HG03139 (cell line): ENCODE measurements around the gene KCNJ3.

Experiments
- ATAC-seq: cut with Tn5 transposase; IDR thresholded peaks from one replicate; pipeline ENCODE4 v1.9.1; 2021; ENCODE audit not compliant: unreplicated experiment

The KCNJ3 gene

DNA sequence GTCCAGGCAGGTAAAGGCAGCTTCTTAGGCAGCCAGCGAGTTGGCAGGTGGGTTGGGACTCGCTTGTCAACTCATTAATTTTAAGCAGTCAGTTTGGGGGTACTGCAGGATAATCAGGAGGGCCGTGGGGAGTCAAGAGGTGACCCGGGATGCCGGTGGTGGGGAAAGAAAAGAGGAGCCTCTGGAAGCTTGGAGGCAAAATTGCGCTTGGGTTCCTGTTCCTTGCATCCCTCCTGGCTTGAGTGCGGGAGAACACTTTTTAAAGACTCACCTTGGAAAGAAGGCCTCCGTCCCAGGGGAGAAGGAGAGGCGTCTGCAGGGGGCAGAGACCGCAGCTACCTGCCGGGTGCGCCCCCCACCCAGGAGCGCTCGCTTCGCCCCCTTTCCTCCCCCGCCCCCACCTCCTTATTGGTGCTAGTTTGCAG is at the start of gene KCNJ3:
Gene KCNJ3, plus strand, starts transcription at position 400 of the 425 bp plus-strand sequence. CDS start 81 bp downstream, outside the sequence.
- ATAC-seq, result no peak

GRCh38 chr2:154655499-154655898 is 43.0 kb upstream of the KCNJ3 start:
- no peak for ATAC-seq

GRCh38 chr2:154658854-154659253 is 39.6 kb upstream of the KCNJ3 start:
- no peak for ATAC-seq

- no peak for ATAC-seq
These were observed 34.2 kb upstream of the KCNJ3 start for GRCh38 chr2:154664248-154664647.

DNA sequence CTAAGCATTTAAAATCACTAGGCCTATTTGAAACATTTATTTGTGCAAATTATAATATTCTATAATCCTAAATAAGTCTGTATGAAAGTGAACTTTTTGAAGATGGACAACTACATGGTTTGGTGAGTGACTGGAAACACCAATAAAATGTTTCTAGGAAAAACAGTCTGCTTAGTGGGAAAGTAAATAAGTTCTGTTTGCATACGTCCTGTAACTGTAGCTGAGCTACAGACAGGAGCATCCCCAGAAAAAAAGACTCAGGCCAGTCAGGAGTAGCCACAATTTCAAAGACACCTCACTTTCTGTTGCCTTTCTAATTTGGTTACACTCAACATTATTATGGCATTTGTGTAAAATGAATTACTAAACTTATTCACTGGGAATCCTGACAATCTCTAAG is 28.4 kb upstream of the KCNJ3 start:
- ATAC-seq, result no peak

- ATAC-seq, result no peak
These were observed 24.8 kb upstream of the KCNJ3 start for GRCh38 chr2:154673694-154674093.

GRCh38 chr2:154677401-154677800 is 21.1 kb upstream of the KCNJ3 start:
- ATAC-seq, result no peak

- ATAC-seq, result no peak
These were observed 16.8 kb upstream of the KCNJ3 start for GRCh38 chr2:154681741-154682140.

DNA sequence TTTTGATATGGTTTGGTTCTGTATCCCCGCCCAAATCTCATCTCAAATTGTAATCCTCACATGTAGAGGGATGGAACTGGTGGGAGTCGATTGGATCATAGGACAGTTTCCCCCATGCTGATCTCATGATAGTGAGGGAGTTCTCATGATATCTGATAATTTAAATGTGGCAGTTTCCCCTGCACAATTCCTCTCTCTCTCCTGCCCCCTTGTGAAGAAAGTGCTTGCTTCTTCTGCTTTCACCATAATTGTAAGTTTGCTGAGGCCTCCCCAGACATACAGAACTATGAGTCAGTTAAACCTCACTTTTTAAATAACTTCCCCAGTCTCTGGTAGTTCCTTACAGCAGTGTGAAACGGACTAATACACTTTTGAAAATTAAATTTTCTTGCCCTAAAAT is 12.3 kb upstream of the KCNJ3 start:
- ATAC-seq, result no peak

- no peak for ATAC-seq
These were observed 10.1 kb upstream of the KCNJ3 start for GRCh38 chr2:154688373-154688772.

GRCh38 chr2:154689158-154689557 is 9.3 kb upstream of the KCNJ3 start:
- no peak for ATAC-seq

- no peak for ATAC-seq
These were observed 5.6 kb upstream of the KCNJ3 start for GRCh38 chr2:154692927-154693326.

- no peak for ATAC-seq
These were observed 4.7 kb upstream of the KCNJ3 start for GRCh38 chr2:154693741-154694340.

DNA sequence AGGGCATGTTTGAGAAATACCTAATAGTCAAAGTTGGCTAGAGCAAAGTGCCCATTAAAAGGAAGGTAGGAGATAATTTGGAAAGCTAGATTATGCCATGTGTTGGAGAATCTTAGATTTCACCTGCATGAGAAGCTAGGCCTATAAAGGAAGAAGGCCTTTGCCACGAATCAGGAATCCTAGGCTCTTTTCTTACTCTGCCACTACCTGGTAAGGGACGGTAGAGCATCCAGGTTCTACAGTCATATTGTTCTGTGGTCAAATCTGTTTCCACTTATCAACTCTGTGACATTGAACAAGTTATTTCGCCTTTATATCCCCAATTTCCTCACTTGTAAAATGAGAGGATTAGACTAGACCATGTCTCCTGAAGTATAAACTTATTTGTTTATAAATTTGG is 3.6 kb upstream of the KCNJ3 start:
- ATAC-seq, result no peak

- no peak for ATAC-seq
These were observed 2.1 kb upstream of the KCNJ3 start for GRCh38 chr2:154696369-154696768.

GRCh38 chr2:154696810-154697417 is 1.6 kb upstream of the KCNJ3 start:
- no peak for ATAC-seq

GRCh38 chr2:154697418-154698252 is 860 bp upstream of the KCNJ3 start:
- no peak for ATAC-seq

DNA sequence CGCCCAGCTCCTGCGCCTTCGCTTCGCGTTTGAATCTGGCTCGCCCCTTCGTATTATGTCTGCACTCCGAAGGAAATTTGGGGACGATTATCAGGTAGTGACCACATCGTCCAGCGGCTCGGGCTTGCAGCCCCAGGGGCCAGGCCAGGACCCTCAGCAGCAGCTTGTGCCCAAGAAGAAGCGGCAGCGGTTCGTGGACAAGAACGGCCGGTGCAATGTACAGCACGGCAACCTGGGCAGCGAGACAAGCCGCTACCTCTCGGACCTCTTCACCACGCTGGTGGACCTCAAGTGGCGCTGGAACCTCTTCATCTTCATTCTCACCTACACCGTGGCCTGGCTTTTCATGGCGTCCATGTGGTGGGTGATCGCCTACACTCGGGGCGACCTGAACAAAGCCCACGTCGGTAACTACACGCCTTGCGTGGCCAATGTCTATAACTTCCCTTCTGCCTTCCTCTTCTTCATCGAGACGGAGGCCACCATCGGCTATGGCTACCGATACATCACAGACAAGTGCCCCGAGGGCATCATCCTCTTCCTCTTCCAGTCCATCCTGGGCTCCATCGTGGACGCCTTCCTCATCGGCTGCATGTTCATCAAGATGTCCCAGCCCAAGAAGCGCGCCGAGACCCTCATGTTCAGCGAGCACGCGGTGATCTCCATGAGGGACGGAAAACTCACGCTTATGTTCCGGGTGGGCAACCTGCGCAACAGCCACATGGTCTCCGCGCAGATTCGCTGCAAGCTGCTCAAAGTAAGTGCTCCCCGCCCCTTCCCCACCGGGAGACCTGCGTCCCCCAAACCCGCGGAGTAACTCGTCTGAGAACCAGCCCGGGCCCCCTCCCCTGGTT is 453 bp downstream of the KCNJ3 start:
- ATAC-seq, result no peak

DNA sequence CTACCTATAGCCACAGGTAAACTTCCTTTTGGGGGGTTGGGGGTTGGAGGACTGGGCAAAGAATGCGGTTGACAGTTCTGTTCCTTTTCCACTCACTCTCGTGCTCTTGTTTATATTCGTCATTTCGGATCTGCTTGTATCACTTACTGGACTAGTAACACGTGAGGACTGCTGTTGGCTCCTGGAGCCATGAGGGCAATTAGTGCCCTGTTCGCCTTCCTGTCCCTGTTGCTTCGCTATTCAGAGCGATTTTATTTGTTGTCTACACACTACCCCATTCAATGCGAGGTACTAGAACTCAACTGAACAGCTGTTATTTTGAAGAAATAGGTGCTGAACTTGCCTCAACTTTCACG is 1.1 kb downstream of the KCNJ3 start:
- ATAC-seq, result no peak

GRCh38 chr2:154700136-154700535 is 1.6 kb downstream of the KCNJ3 start:
- ATAC-seq, result no peak

GRCh38 chr2:154704991-154705390 is 6.5 kb downstream of the KCNJ3 start:
- no peak for ATAC-seq
